ENCODE results near the gene ATP9A. TPM values are rescaled to one million over a fixed set of nuclear protein-coding genes. Genes with fewer than 3 reads are reported as not detected.
A peak's percentile ranks its signal among the peaks of the same experiment; 100 is the strongest.

The ATP9A gene
- total RNA-seq, 2 experiments from 2014 or later, result 0.11 to 0.19 TPM

DNA sequence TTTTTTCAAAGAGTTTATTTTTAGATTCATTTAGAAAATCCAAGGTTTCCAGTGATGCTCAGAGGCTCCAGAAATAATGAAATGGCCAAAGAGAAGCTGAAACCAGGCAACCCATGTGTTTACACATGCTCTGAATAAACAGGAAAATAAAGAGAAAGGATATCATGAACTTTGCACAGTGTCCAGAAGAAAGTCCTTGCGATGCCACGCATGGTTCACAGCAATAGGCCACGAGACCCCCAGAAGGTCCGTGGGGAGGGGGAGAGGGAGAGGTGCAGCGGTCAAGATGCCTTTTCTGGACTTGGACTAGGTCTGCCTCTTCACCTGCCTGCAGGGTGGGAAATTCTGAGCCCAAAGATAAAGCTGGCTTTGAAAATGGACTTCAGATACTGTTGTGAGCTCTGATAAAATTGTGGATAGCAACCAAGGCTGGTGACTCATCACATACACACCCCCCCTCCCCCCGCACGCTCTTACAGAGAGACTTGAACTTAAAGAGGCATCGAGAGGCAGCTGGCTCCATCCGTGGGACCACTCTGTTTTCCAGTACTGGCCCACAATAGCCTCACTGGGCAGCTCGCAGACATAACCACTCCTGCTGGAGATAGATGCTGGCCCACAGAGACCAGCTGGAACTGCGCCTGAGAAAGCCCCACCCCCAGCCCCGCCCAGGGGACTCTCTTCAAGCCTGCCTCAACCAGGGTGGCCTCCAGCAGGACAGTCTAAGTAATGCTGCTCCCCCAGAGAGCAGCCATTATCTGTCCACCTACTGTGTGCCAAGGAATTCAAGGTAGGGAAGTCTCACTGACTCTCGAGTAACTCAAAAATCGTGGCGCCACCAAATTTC, 204.5 kb downstream of the ATP9A start:
- intact Hi-C loops (cut with DNase I, micrococcal nuclease), result no loop called here
- Histone ChIP-seq H3K4me1 (ENCODE audit: insufficient read depth, low read length) (peaks cover 29% of the 10 kb centered on the region), H3K27me3 (ENCODE audit: control insufficient read depth in 1 of 2, insufficient read depth in 2 of 2, low read length in 2 of 2) (peaks cover 47 to 56% of the 10 kb centered on the region in 2 experiments), H3K36me3 (ENCODE audit: insufficient read depth, low read length) (no peaks in the 10 kb centered on the region), H3K27ac (ENCODE audit: low read depth in 1 of 2, low read length in 2 of 2) (no peak overlapping the region), H3K4me3 (ENCODE audit: low read length) (no peak overlapping the region), H3K9me3 (ENCODE audit: control insufficient read depth in 1 of 2, insufficient read depth in 1 of 2, low read length in 2 of 2) (no peaks in the 10 kb centered on the region)
- TF ChIP-seq, protein P1, sequence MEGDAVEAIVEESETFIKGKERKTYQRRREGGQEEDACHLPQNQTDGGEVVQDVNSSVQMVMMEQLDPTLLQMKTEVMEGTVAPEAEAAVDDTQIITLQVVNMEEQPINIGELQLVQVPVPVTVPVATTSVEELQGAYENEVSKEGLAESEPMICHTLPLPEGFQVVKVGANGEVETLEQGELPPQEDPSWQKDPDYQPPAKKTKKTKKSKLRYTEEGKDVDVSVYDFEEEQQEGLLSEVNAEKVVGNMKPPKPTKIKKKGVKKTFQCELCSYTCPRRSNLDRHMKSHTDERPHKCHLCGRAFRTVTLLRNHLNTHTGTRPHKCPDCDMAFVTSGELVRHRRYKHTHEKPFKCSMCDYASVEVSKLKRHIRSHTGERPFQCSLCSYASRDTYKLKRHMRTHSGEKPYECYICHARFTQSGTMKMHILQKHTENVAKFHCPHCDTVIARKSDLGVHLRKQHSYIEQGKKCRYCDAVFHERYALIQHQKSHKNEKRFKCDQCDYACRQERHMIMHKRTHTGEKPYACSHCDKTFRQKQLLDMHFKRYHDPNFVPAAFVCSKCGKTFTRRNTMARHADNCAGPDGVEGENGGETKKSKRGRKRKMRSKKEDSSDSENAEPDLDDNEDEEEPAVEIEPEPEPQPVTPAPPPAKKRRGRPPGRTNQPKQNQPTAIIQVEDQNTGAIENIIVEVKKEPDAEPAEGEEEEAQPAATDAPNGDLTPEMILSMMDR (IDR thresholded peaks at IDR 0.05), result no peak
- ChIA-PET POLR2A (interaction anchor here (1.3 to 1.5 kb wide), 3 partner anchors 50 to 104 kb away, joined by 3 to 7 read pairs (median 5); no protein-coding TSS in a partner anchor), CTCF (interaction anchor here (0.8 to 1.8 kb wide), 3 partner anchors 21 to 107 kb away, joined by 3 to 5 read pairs (median 4); partner anchors contain the start of gene NFATC2)
- no peak overlapping the region for H3K27ac Mint-ChIP-seq
- H3K4me1 Mint-ChIP-seq (ENCODE audit: low read depth), result peaks cover 21% of the 10 kb centered on the region
- H3K36me3 Mint-ChIP-seq (ENCODE audit: low read depth), result no peaks in the 10 kb centered on the region
- ATAC-seq (ENCODE audit: poor library complexity) (no peak), DNase-seq (peak in 5 of 14 experiments; percentile 8 to 40 (median 34))
- peaks cover 2% of the 10 kb centered on the region for H3K9me3 Mint-ChIP-seq
- H3K4me3 Mint-ChIP-seq, result peak overlapping the region; percentile 30
- H3K27me3 Mint-ChIP-seq, result peaks cover 62% of the 10 kb centered on the region

DNA sequence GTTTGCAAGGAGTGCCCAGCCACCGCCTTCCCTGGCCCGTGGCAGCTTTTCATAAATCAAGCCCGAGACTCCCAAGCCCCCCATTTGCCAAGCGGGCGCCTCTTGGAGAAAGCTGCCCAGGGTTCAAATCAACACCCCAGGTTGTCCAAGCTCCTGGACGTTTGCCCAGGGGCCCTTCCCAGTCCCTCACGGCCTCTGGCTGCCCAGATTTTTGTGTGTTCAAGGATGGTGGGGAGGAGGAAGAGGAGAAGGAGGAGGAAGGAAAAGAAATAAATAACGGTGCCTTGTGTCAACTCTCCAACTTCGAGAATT, 205.1 kb downstream of the ATP9A start:
- H3K9me3 Mint-ChIP-seq, result no peaks in the 10 kb centered on the region
- DNase-seq (no peak), ATAC-seq (ENCODE audit: poor library complexity) (no peak)
- intact Hi-C loops (cut with DNase I, micrococcal nuclease), result no loop called here
- H3K27ac Mint-ChIP-seq, result no peak overlapping the region
- H3K4me1 ChIP-seq (ENCODE audit: insufficient read depth, low read length), result peaks cover 29% of the 10 kb centered on the region
- H3K36me3 ChIP-seq (ENCODE audit: insufficient read depth, low read length), result no peaks in the 10 kb centered on the region
- peak overlapping the region; percentile 39 for H3K4me3 ChIP-seq (ENCODE audit: low read length)
- H3K4me3 Mint-ChIP-seq, result no peak overlapping the region
- H3K27me3 Mint-ChIP-seq, result peaks cover 65% of the 10 kb centered on the region
- H3K36me3 Mint-ChIP-seq (ENCODE audit: low read depth), result no peaks in the 10 kb centered on the region
- ChIA-PET CTCF (interaction anchor here (0.8 to 1.8 kb wide), 3 partner anchors 20 to 106 kb away, joined by 3 to 5 read pairs (median 4); partner anchors contain the start of gene NFATC2), POLR2A (interaction anchor here (1.3 to 1.5 kb wide), 3 partner anchors 49 to 103 kb away, joined by 3 to 7 read pairs (median 5); no protein-coding TSS in a partner anchor)
- peaks cover 51 to 62% of the 10 kb centered on the region in 2 experiments for H3K27me3 ChIP-seq (ENCODE audit: control insufficient read depth in 1 of 2, insufficient read depth in 2 of 2, low read length in 2 of 2)
- H3K4me1 Mint-ChIP-seq (ENCODE audit: low read depth), result peaks cover 21% of the 10 kb centered on the region
- H3K27ac ChIP-seq (ENCODE audit: low read depth in 1 of 2, low read length in 2 of 2), result no peak overlapping the region
- TF ChIP-seq, protein P1 (IDR thresholded peaks at IDR 0.05), result no peak
- no peaks in the 10 kb centered on the region for H3K9me3 ChIP-seq (ENCODE audit: control insufficient read depth in 1 of 2, insufficient read depth in 1 of 2, low read length in 2 of 2)

DNA sequence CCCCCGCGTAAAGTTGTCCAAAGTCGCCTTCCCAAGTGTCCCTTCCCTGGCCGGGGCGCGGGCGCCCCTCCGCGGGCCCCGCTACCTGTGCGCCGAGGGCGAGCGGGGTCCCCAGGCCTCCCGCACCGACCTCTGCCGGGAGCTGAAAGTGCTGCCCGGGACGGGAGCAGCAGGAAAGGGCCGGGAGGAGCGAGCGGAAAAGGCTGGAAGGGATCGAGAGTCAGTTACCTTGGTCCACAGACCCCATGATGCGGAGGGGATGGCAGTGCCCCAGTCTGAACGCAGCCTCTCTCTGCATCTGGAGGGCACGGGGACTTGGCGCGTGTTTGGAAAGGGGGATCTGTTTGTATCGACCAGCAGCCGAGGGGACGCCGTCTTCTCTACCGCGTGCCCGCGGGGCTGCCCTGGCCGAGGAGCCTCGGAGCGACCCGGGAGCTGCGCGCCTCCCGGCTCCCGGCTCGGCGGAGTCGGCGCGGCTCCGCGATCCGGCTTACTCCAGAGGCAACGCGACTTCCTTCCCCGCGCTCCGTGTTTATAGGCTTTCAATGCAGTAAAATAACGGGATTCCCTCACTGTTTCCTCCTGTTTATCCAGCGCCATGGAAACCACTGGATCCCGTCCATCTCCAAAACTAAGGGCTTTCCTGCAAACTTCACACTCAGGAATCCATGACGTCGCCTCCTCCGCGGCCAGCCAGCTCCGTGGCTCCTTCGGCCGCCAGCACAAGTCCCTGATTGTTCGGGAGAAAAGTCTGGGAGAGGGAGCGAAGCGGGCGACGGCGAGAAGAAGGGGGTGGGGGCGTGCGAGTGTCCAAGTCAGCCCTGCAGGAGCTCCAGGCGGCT, 205.6 kb downstream of the ATP9A start:
- H3K4me1 Mint-ChIP-seq (ENCODE audit: low read depth), result peaks cover 21% of the 10 kb centered on the region
- Histone ChIP-seq H3K4me1 (ENCODE audit: insufficient read depth, low read length) (peaks cover 29% of the 10 kb centered on the region), H3K9me3 (ENCODE audit: control insufficient read depth in 1 of 2, insufficient read depth in 1 of 2, low read length in 2 of 2) (no peaks in the 10 kb centered on the region), H3K36me3 (ENCODE audit: insufficient read depth, low read length) (no peaks in the 10 kb centered on the region), H3K4me3 (ENCODE audit: low read length) (peak overlapping the region; percentile 39), H3K27me3 (ENCODE audit: control insufficient read depth in 1 of 2, insufficient read depth in 2 of 2, low read length in 2 of 2) (peaks cover 57 to 67% of the 10 kb centered on the region in 2 experiments), H3K27ac (ENCODE audit: low read depth in 1 of 2, low read length in 2 of 2) (no peak overlapping the region)
- peaks cover 66% of the 10 kb centered on the region for H3K27me3 Mint-ChIP-seq
- peak overlapping the region; percentile 66 for H3K4me3 Mint-ChIP-seq
- no peaks in the 10 kb centered on the region for H3K36me3 Mint-ChIP-seq (ENCODE audit: low read depth)
- no peak overlapping the region for H3K27ac Mint-ChIP-seq
- ATAC-seq (ENCODE audit: poor library complexity) (peak; percentile 37), DNase-seq (peak in 7 of 14 experiments; percentile 1 to 42 (median 27))
- ChIA-PET CTCF (interaction anchor here (0.8 to 1.8 kb wide), 3 partner anchors 20 to 106 kb away, joined by 3 to 5 read pairs (median 4); partner anchors contain the start of gene NFATC2), POLR2A (interaction anchor here (0.7 to 1.5 kb wide), 4 partner anchors 21 to 103 kb away, joined by 3 to 7 read pairs (median 4); no protein-coding TSS in a partner anchor)
- intact Hi-C loops (cut with DNase I, micrococcal nuclease), result no loop called here
- no peaks in the 10 kb centered on the region for H3K9me3 Mint-ChIP-seq
- TF ChIP-seq, protein P1 (IDR thresholded peaks at IDR 0.05), result peak; percentile 48

Measured in CD4-positive, alpha-beta T cell (primary cell).